ENCODE measurements around the gene ASCC2.

- TF ChIP-seq POLR2AphosphoS5 (IDR thresholded peaks at IDR 0.05) (no peak), POLR2A (IDR thresholded peaks at IDR 0.05) (no peak)
- TF ChIP-seq, protein P1, sequence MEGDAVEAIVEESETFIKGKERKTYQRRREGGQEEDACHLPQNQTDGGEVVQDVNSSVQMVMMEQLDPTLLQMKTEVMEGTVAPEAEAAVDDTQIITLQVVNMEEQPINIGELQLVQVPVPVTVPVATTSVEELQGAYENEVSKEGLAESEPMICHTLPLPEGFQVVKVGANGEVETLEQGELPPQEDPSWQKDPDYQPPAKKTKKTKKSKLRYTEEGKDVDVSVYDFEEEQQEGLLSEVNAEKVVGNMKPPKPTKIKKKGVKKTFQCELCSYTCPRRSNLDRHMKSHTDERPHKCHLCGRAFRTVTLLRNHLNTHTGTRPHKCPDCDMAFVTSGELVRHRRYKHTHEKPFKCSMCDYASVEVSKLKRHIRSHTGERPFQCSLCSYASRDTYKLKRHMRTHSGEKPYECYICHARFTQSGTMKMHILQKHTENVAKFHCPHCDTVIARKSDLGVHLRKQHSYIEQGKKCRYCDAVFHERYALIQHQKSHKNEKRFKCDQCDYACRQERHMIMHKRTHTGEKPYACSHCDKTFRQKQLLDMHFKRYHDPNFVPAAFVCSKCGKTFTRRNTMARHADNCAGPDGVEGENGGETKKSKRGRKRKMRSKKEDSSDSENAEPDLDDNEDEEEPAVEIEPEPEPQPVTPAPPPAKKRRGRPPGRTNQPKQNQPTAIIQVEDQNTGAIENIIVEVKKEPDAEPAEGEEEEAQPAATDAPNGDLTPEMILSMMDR (IDR thresholded peaks at IDR 0.05), result no peak
These were observed 33.6 kb upstream of the ASCC2 start for GRCh38 chr22:29871684-29872083.
